ENCODE data around the gene TMEM203. TPM values are rescaled to one million over a fixed set of nuclear protein-coding genes. Genes with fewer than 3 reads are reported as not detected.

TMEM203 gene
- total RNA-seq, 1 experiment from 2014 or later: 36.4 TPM

DNA sequence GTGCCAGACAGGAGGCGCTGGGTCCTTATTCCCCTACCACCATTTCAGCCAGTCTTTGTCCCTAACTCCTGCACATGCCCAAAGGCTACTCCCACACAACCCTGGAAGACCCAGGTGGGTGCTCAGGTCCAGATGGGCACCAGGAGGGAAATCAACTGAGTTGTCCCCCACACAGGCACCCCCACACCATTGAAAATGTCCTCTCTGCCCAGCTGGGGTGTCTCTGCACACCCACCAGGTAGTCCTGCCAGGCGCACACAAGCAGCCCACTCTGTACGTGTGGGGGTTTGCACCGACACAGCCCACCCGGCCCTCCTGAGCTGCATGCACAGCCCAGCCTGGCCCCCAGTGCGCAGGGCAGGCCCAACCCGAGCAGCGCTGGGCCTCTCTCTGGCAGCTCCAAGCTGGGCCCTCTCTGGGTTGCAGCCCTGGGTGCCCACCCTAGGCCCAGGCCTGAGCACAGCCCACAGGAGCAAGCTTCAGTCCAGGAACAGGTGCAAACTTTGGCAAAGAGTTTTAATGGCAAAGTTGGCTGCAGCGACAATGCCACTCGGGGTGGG is 14.4 kb upstream of the TMEM203 start:
- Histone ChIP-seq H3K4me1 (ENCODE audit: insufficient read depth, low read length) (peaks cover 33% of the 10 kb centered on the region), H3K4me2 (ENCODE audit: low read length) (no peak overlapping the region), H3K9ac (ENCODE audit: low read length) (no peak overlapping the region), H3K79me2 (ENCODE audit: low read length) (peaks cover 8% of the 10 kb centered on the region; the same call in 1 of the 2 replicates), H3K9me2 (replicated peaks; ENCODE audit: low read length) (no peaks in the 10 kb centered on the region), H3K27me3 (ENCODE audit: low read length) (no peaks in the 10 kb centered on the region), H4K20me1 (ENCODE audit: low read length) (no peaks in the 10 kb centered on the region), H3K36me3 (ENCODE audit: low read depth, low read length) (no peaks in the 10 kb centered on the region), H2AFZ (ENCODE audit: low read length) (no peak overlapping the region), H3K4me3 (ENCODE audit: low read length) (no peak overlapping the region), H3F3A (ENCODE audit: low read length, unreplicated experiment) (peaks cover 2% of the 10 kb centered on the region), H3K27ac (ENCODE audit: low read length) (no peak overlapping the region), H3K9me3 (ENCODE audit: low read length) (no peaks in the 10 kb centered on the region)
- ATAC-seq: no peak
- intact Hi-C loops (cut with micrococcal nuclease): no loop called here
- ChIA-PET POLR2A (ENCODE audit: unreplicated experiment) (interaction anchor here (0.6 kb wide), 1 partner anchor 133 kb away, joined by 4 read pairs; the partner anchor contains the start of gene MAN1B1), CTCF (no interaction called here)
- TF ChIP-seq EZH2phosphoT487 (IDR thresholded peaks at IDR 0.05; ENCODE audit: borderline replicate concordance, low read length) (no peak), EZH2 (IDR thresholded peaks at IDR 0.05; ENCODE audit: low read length, unreplicated experiment) (no peak)
- TF ChIP-seq, protein P1, sequence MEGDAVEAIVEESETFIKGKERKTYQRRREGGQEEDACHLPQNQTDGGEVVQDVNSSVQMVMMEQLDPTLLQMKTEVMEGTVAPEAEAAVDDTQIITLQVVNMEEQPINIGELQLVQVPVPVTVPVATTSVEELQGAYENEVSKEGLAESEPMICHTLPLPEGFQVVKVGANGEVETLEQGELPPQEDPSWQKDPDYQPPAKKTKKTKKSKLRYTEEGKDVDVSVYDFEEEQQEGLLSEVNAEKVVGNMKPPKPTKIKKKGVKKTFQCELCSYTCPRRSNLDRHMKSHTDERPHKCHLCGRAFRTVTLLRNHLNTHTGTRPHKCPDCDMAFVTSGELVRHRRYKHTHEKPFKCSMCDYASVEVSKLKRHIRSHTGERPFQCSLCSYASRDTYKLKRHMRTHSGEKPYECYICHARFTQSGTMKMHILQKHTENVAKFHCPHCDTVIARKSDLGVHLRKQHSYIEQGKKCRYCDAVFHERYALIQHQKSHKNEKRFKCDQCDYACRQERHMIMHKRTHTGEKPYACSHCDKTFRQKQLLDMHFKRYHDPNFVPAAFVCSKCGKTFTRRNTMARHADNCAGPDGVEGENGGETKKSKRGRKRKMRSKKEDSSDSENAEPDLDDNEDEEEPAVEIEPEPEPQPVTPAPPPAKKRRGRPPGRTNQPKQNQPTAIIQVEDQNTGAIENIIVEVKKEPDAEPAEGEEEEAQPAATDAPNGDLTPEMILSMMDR (conservative IDR thresholded peaks at IDR 0.05; ENCODE audit: low read depth, low read length): no peak
- DNase-seq: no peak
- BruUV-seq (replicated peaks): no TSS peak

DNA sequence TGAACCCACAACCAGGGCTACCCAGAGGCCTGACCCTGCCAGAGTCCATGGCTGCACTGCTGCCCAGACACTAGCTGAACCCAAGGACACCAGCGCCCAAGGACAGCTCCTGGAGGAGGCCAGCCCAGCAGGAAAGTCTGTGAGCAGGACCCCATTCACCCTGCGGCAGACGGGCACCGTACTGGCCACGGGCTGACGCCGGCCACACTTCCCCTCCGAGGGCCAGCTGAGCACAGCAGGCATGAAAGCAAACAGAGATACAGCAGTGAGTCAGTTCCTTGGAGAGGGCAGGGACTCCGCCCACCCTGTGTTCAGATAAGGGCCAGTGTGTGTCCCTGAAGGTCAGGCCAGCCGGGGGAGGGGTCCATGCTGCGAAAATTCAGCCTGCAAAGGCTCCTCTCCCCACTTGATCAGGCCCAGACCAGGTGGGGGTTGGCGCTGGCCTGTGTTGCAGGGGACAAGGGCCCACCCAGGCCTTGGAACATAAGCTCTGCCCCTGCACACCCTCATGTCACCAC is 13.4 kb upstream of the TMEM203 start:
- peak; percentile 55 for ATAC-seq
- Histone ChIP-seq H3K9ac (ENCODE audit: low read length) (no peak overlapping the region), H2AFZ (ENCODE audit: low read length) (no peak overlapping the region), H3K27ac (ENCODE audit: low read length) (peak overlapping the region; percentile 10), H3K4me1 (ENCODE audit: insufficient read depth, low read length) (peaks cover 25% of the 10 kb centered on the region), H3K79me2 (ENCODE audit: low read length) (peaks cover 1% of the 10 kb centered on the region; the same call in 1 of the 2 replicates), H3F3A (ENCODE audit: low read length, unreplicated experiment) (peaks cover 1% of the 10 kb centered on the region), H3K9me3 (ENCODE audit: low read length) (no peaks in the 10 kb centered on the region), H3K36me3 (ENCODE audit: low read depth, low read length) (no peaks in the 10 kb centered on the region), H3K9me2 (replicated peaks; ENCODE audit: low read length) (no peaks in the 10 kb centered on the region), H3K27me3 (ENCODE audit: low read length) (no peaks in the 10 kb centered on the region), H3K4me2 (ENCODE audit: low read length) (peak overlapping the region; percentile 90), H3K4me3 (ENCODE audit: low read length) (peak overlapping the region; percentile 70), H4K20me1 (ENCODE audit: low read length) (no peaks in the 10 kb centered on the region)
- ChIA-PET POLR2A (ENCODE audit: unreplicated experiment) (interaction anchor here (0.6 to 0.7 kb wide), 2 partner anchors 68 to 132 kb away, joined by 4 to 5 read pairs; partner anchors contain the start of gene MAN1B1), CTCF (interaction anchor here (0.6 kb wide), 1 partner anchor 62 kb away, joined by 3 read pairs; no protein-coding TSS in a partner anchor)
- peak; percentile 65 for DNase-seq
- TF ChIP-seq EZH2phosphoT487 (IDR thresholded peaks at IDR 0.05; ENCODE audit: borderline replicate concordance, low read length) (no peak), EZH2 (IDR thresholded peaks at IDR 0.05; ENCODE audit: low read length, unreplicated experiment) (no peak)
- TF ChIP-seq, protein P1 (conservative IDR thresholded peaks at IDR 0.05; ENCODE audit: low read depth, low read length): no peak
- BruUV-seq (replicated peaks): no TSS peak
- intact Hi-C loops (cut with micrococcal nuclease): no loop called here

DNA sequence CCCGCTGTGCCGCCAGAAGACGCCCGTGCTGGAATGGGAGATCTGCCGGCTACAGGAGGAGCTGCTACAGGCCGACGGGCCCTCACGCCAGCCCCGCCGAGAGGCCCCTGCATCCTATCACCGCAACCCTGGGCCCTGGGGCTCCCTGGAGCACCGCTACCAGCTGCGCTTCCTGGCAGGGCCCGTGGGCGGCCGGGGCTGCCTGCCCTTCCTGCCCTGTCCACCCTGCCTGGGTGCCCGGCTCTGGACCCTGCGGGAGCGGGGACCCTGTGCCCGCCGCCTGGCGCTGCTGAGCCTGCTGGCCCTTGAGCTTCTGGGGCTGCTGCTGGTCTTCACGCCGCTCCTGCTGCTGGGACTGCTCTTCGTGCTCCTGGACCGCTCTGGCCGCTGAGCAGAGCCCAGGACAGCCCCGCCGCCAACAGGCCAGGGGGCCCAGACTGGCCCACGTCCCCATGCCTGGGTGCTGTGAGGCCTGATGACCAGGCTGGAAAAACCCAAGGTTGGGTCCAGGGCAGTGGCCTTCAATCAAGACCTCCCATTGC is 12.8 kb upstream of the TMEM203 start:
- Histone ChIP-seq H3K9me2 (replicated peaks; ENCODE audit: low read length) (no peaks in the 10 kb centered on the region), H4K20me1 (ENCODE audit: low read length) (no peaks in the 10 kb centered on the region), H3K4me2 (ENCODE audit: low read length) (peak overlapping the region; percentile 90), H3K27me3 (ENCODE audit: low read length) (no peaks in the 10 kb centered on the region), H3K4me1 (ENCODE audit: insufficient read depth, low read length) (peaks cover 24% of the 10 kb centered on the region), H3K9me3 (ENCODE audit: low read length) (no peaks in the 10 kb centered on the region), H3K79me2 (ENCODE audit: low read length) (no peaks in the 10 kb centered on the region), H2AFZ (ENCODE audit: low read length) (no peak overlapping the region), H3F3A (ENCODE audit: low read length, unreplicated experiment) (no peaks in the 10 kb centered on the region), H3K9ac (ENCODE audit: low read length) (no peak overlapping the region; the same call in 1 of the 2 replicates), H3K36me3 (ENCODE audit: low read depth, low read length) (no peaks in the 10 kb centered on the region), H3K4me3 (ENCODE audit: low read length) (peak overlapping the region; percentile 70), H3K27ac (ENCODE audit: low read length) (peak overlapping the region; percentile 10)
- TF ChIP-seq EZH2phosphoT487 (IDR thresholded peaks at IDR 0.05; ENCODE audit: borderline replicate concordance, low read length) (no peak), EZH2 (IDR thresholded peaks at IDR 0.05; ENCODE audit: low read length, unreplicated experiment) (no peak)
- TF ChIP-seq, protein P1 (conservative IDR thresholded peaks at IDR 0.05; ENCODE audit: low read depth, low read length): no peak
- no peak for DNase-seq
- ChIA-PET CTCF (no interaction called here), POLR2A (ENCODE audit: unreplicated experiment) (interaction anchor here (0.7 kb wide), 1 partner anchor 68 kb away, joined by 5 read pairs; no protein-coding TSS in a partner anchor)
- peak; percentile 2 for ATAC-seq
- BruUV-seq (replicated peaks): no TSS peak
- intact Hi-C loops (cut with micrococcal nuclease): no loop called here

All from PC-3 (cell line).